Pancreas (tissue), 10 donors: ENCODE results near the gene DNAL4. TPM values are rescaled to one million over a fixed set of nuclear protein-coding genes. Genes with fewer than 3 reads are reported as not detected.

Experiments used
- ATAC-seq, 4 donors: fragments of 200-7000 bp; cut with Tn5 transposase; one replicate each; pipeline versions ENCODE4 v1.8.0 to v1.9.1; 2020; ENCODE audit warnings: mild to moderate bottlenecking in 4 of 4, moderate library complexity in 4 of 4
- DNase-seq, 6 donors: peaks; one replicate each; pipeline ENCODE4 v3.0.0-alpha.2; 2020
- FAIRE-seq: peaks from 2 replicates; lab custom pipeline; 2012; peaks lifted over from hg19 to GRCh38; lab: Jason Lieb, UNC
- H3K27ac ChIP-seq, 4 donors: fragments of 200-600 bp; sonication (generic); 1 replicate in 3 of 4; 2 replicates in 1 of 4; pipeline versions ENCODE4 v1.5.0 to v1.8.0; 2020
- H3K27me3 ChIP-seq, 4 donors: fragments of 200-600 bp; one replicate each; pipeline ENCODE4 v1.8.0; 2021
- H3K36me3 ChIP-seq, 3 donors: fragments of 200-600 bp; sonication (generic) in 1 of 3; one replicate each; pipeline versions ENCODE4 v1.5.0 to v1.8.0; 2020 to 2021
- H3K4me1 ChIP-seq, 3 donors: fragments of 200-600 bp; one replicate each; pipeline ENCODE4 v1.8.0; 2021
- H3K4me3 ChIP-seq, 4 donors: fragments of 200-600 bp; sonication (generic) in 2 of 4; one replicate each; pipeline versions ENCODE4 v1.5.0 to v1.8.0; 2020 to 2021
- H3K9me3 ChIP-seq, 4 donors: fragments of 200-600 bp; one replicate each; pipeline ENCODE4 v1.8.0; 2021
- WGBS, 2 donors: extraction: QIAGEN DNeasy Blood & Tissue Kit; methylation state at CpG; one replicate each; pipeline ENCODE4 v1.1.7; 2013; 5-methylcytosine and 5-hydroxymethylcytosine counted together
- intact Hi-C, 3 donors: fragments of 100-400 bp; cut with DNase I; formaldehyde crosslinking; loops; one replicate each; pipeline versions ENCODE4 v1.11.1 to v1.14.2; 2022
- polyA plus RNA-seq, 2 donors: library from polyadenylated mRNA; stranded (reverse); fragments of 200-250 nt; gene quantifications; one replicate each; pipeline ENCODE4 v1.2.3, GENCODE V29; 2013
- total RNA-seq, 6 donors: library from RNA; stranded (reverse); fragmentation: NEBNext Ultra II Directional in 4 of 6; extraction: Animal tissue kit (Norgen Biotek cat#: 25700) in 4 of 6; gene quantifications; one replicate each; pipeline versions ENCODE4 v1.2.1 to v1.2.4, GENCODE V29; 2021 to 2023
- TF ChIP-seq, protein P1 (sequence below), 4 donors: fragments of 200-600 bp; sonication (generic) in 3 of 4; IDR thresholded peaks; one replicate each; pipeline versions ENCODE4 v1.5.0 to v1.8.0; 2021; ENCODE audit warnings: antibody characterized with exemption in 4 of 4
- donor health status: healthy with polysubstance abuse.
- donor health status: DM: no; HTN: no; CAD: no; lungs with moderate emphysema.
- donor health status: DM: no; HTN: no; CAD: no.
- donor health status: control.
- donor health status: control.
- donor health status: Bipolar disorder and iron deficiency.
- donor health status: DM: yes; HTN: yes; CAD: no.
- donor health status: DM: no; HTN: no; CAD: no.
- donor health status: DM: no; HTN: no; CAD: no.
- donor health status: DM: yes; HTN: yes; CAD: no.

DNAL4 gene
- total and polyA plus RNA-seq, 8 donors, result 7.7 to 16.2 (median 11.1) TPM

DNA sequence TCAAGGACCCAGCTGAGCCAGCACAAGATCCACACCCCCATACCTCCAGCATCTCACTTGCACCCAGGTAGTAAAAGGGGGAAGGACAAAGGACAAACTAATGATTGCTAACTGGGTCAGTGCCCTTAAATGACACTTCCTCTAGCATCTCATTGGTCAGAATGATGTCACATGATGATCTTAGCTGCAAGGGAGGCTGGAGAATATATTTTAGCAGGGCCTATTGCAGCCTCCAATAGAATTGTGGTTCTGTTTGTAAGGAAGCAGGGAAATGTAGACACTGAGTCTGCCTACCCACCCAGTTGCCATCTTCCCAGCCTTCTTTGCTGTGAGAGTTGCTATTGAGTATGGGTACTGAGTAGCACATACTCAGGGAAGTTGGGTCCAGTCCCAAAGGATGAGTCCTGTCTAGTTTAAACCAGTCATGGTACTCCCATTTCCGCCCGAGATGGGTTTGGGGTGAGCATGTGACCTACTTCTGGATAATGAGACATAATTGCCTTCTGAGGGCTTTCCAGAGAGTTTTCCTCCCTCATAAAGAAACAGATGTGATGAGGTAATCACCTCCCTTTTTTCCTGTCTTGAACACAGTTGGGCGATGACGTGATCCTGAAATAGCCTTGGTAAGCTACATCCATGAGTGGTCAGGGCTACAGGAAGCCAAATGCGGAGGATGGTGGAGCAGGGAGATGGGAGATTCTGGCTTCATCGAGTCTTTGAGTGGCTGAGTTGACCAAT is 5.5 kb upstream of the DNAL4 start:
- Histone ChIP-seq H3K27me3 (no peaks in the 10 kb centered on the region), H3K4me1 (peaks cover 0 to 2% (median 0%) of the 10 kb centered on the region in 3 donors), H3K27ac (no peak overlapping the region), H3K4me3 (no peak overlapping the region), H3K36me3 (no peaks in the 10 kb centered on the region), H3K9me3 (no peaks in the 10 kb centered on the region)
- 82 to 91% methylated on average over 6 of the region's 6 CpGs for WGBS, 2 donors
- DNase-seq (no peak), FAIRE-seq (no peak), ATAC-seq (no peak)
- TF ChIP-seq, protein P1, sequence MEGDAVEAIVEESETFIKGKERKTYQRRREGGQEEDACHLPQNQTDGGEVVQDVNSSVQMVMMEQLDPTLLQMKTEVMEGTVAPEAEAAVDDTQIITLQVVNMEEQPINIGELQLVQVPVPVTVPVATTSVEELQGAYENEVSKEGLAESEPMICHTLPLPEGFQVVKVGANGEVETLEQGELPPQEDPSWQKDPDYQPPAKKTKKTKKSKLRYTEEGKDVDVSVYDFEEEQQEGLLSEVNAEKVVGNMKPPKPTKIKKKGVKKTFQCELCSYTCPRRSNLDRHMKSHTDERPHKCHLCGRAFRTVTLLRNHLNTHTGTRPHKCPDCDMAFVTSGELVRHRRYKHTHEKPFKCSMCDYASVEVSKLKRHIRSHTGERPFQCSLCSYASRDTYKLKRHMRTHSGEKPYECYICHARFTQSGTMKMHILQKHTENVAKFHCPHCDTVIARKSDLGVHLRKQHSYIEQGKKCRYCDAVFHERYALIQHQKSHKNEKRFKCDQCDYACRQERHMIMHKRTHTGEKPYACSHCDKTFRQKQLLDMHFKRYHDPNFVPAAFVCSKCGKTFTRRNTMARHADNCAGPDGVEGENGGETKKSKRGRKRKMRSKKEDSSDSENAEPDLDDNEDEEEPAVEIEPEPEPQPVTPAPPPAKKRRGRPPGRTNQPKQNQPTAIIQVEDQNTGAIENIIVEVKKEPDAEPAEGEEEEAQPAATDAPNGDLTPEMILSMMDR (IDR thresholded peaks at IDR 0.05), result no peak
- intact Hi-C loops, result no loop called here

DNA sequence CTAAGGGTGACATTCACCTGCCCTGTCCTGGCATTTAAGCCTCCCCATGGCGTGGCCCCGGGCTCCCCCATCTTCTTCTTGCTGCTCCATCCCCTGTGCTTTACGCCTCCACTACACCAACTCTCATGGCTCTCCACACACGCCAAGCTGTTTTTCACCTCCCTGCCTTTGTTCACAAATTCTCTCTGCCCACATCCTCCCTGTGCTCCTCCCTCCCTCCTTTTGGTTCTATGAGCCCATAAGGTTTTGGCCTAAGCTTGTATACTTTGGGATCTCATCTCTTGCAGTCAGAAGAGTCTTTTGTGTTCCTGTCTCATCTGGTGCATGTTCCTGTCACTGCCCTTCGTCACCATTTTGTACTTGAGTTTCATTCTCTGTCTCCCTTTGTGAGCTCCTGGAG is 4.6 kb upstream of the DNAL4 start:
- Histone ChIP-seq H3K4me3 (no peak overlapping the region), H3K4me1 (peaks cover 0 to 5% (median 0%) of the 10 kb centered on the region in 3 donors), H3K27me3 (no peaks in the 10 kb centered on the region), H3K9me3 (no peaks in the 10 kb centered on the region), H3K27ac (no peak overlapping the region), H3K36me3 (no peaks in the 10 kb centered on the region)
- 48 to 71% methylated on average over 5 of the region's 5 CpGs for whole genome bisulfite sequencing, 2 donors
- TF ChIP-seq, protein P1 (IDR thresholded peaks at IDR 0.05), result no peak
- FAIRE-seq (no peak), ATAC-seq (no peak), DNase-seq (no peak)
- intact Hi-C loops, result no loop called here

DNA sequence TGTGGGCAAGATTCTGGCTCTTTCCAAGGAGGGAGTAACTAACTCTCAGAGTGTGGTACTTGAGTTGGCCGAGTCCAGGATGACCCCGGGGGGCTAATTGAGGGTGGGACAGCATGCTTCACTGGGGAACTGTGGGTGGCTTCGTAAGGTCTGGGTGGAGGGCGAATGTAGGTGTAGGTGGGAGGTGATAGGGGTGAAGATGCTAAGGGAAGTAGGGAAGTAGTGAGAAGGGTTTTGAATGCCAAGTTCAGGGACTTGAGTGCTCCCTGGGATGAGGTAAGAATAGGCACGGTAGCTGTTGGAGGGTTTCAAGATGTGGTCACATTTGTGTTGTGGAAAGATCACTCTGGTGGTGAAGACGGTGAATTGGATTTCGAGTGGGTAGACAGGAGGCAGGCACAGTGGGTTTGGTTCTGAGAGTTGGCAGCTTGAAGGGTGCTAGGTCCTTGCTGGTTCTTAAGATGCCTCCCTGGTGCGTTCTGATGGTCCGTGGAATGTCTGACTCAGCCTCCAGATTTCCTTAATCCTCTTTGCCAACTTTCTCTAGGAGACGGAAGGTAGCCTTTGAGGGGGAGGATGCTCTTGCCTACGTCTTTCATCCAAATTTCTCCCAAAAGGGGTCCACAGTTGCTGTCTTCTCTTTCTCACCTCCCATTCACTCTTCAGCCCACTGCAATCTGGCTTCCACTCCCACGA is 2.5 kb upstream of the DNAL4 start:
- FAIRE-seq (no peak), DNase-seq (no peak), ATAC-seq (no peak)
- no peaks in the 10 kb centered on the region for H3K27me3 ChIP-seq
- WGBS, 2 donors, result 57 to 75% methylated on average over 12 of the region's 12 CpGs
- no peak overlapping the region for H3K27ac ChIP-seq
- H3K4me3 ChIP-seq, result no peak overlapping the region
- no peaks in the 10 kb centered on the region for H3K9me3 ChIP-seq
- H3K36me3 ChIP-seq, result no peaks in the 10 kb centered on the region
- TF ChIP-seq, protein P1 (IDR thresholded peaks at IDR 0.05), result no peak
- intact Hi-C loops, result no loop called here
- H3K4me1 ChIP-seq, result peaks cover 0 to 8% (median 0%) of the 10 kb centered on the region in 3 donors

DNA sequence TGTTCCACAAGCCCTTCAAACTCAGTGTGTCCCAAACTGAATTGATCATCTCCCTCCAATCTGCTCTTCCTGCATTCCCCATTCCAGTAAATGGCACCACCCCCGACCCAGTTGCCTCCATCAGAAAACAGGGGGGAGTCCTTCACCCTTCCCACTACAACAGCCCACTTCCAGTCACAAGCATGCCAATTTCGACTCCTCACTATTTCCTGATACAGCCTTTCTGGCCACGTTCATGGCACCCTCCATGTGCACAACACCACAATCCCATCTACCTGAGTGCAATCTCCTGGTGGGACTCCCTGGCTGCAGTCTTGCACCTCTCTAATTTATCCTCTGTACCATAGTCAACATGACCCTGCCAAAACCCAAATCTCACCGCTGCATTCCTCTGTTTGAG is 1.6 kb upstream of the DNAL4 start:
- FAIRE-seq (no peak), ATAC-seq (no peak), DNase-seq (no peak)
- TF ChIP-seq, protein P1 (IDR thresholded peaks at IDR 0.05), result no peak
- Histone ChIP-seq H3K9me3 (no peaks in the 10 kb centered on the region), H3K36me3 (no peaks in the 10 kb centered on the region), H3K4me3 (no peak overlapping the region), H3K4me1 (peaks cover 0 to 8% (median 0%) of the 10 kb centered on the region in 3 donors), H3K27ac (no peak overlapping the region), H3K27me3 (no peaks in the 10 kb centered on the region)
- intact Hi-C loops, result no loop called here
- 46 to 55% methylated on average over 4 of the region's 4 CpGs for WGBS, 2 donors

DNA sequence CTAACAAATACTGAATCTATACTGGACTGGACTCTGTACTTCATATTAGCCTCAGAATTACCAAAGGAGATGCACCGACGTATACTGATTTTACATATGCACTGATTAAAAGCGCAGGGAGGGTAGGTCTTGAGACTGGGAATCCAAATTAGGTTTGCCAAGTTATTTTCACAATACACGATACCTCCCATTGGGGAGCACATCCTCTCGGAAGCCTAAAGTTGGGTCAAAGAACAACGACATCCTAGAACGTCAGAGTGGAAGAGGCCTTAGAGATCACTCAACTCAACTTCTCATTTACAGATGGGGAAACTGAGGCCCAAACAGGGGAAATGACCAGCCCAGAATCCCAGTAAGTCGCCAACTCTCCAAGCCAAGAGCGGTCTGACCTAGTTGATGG is 626 bp downstream of the DNAL4 start:
- no peaks in the 10 kb centered on the region for H3K36me3 ChIP-seq
- intact Hi-C loops, result no loop called here
- no peak for DNase-seq
- H3K27ac ChIP-seq, result peak overlapping the region; percentile 67 to 78 (median 74)
- H3K4me1 ChIP-seq, result peaks cover 10 to 18% (median 12%) of the 10 kb centered on the region in 3 donors
- no peak for ATAC-seq
- TF ChIP-seq, protein P1 (IDR thresholded peaks at IDR 0.05), result no peak
- H3K9me3 ChIP-seq, result no peaks in the 10 kb centered on the region
- 15 to 16% methylated on average over 9 of the region's 9 CpGs for WGBS, 2 donors
- no peak for FAIRE-seq
- no peaks in the 10 kb centered on the region for H3K27me3 ChIP-seq
- H3K4me3 ChIP-seq, result peak overlapping the region; percentile 59 to 91 (median 79)
